Activated CD4-positive, alpha-beta memory T cell treated with anti-CD3 and anti-CD28 coated beads, Interleukin-2, amount 10 ng/mL, durations not matched to agents 7 days and 5 days (primary cell): Measurements from ENCODE around the gene ZNF709. TPM values are rescaled to one million over a fixed set of nuclear protein-coding genes. Genes with fewer than 3 reads are reported as not detected.
"Not testable (repeated sequence)": the region's sequence is repeated elsewhere in the genome, so short reads cannot be mapped to it uniquely, and the experiment has no call there.

Source experiments
- CTCF ChIA-PET: fragments of 350-600 bp; sonication (Branson Sonifier 250); formaldehyde crosslinking; loops from one replicate; lab custom pipeline; 2021; ENCODE audit warnings: antibody characterized with exemption, inconsistent platforms; lab: Charles Lee
- POLR2A ChIA-PET: fragments of 350-600 bp; sonication (Branson Sonifier 250); formaldehyde crosslinking; loops from one replicate; lab custom pipeline; 2021; ENCODE audit warnings: antibody characterized with exemption; lab: Charles Lee
- DNase-seq: peaks from one replicate; pipeline ENCODE4 v3.0.0-alpha.2; 2020
- H3K27ac Mint-ChIP-seq: one replicate; pipeline ENCODE4 v1.8.0; 2021; ENCODE audit warnings: mild to moderate bottlenecking, mixed read lengths
- H3K27me3 Mint-ChIP-seq: one replicate; pipeline ENCODE4 v1.8.0; 2021; ENCODE audit warnings: mixed read lengths
- H3K36me3 Mint-ChIP-seq: one replicate; pipeline ENCODE4 v1.8.0; 2021; ENCODE audit warnings: low read depth, mixed read lengths
- H3K4me1 Mint-ChIP-seq: one replicate; pipeline ENCODE4 v1.8.0; 2021; ENCODE audit warnings: mixed read lengths
- H3K4me3 Mint-ChIP-seq: one replicate; pipeline ENCODE4 v1.8.0; 2021; ENCODE audit warnings: mild to moderate bottlenecking, mixed read lengths
- H3K9me3 Mint-ChIP-seq: one replicate; pipeline ENCODE4 v1.8.0; 2021; ENCODE audit warnings: mixed read lengths
- total RNA-seq, 2 experiments: library from RNA; stranded (reverse); gene quantifications; one replicate each; pipeline ENCODE4 v1.2.3, GENCODE V29; 2021

ZNF709 gene
- total RNA-seq, 2 experiments from 2014 or later, result 1.8 to 3.0 TPM

DNA sequence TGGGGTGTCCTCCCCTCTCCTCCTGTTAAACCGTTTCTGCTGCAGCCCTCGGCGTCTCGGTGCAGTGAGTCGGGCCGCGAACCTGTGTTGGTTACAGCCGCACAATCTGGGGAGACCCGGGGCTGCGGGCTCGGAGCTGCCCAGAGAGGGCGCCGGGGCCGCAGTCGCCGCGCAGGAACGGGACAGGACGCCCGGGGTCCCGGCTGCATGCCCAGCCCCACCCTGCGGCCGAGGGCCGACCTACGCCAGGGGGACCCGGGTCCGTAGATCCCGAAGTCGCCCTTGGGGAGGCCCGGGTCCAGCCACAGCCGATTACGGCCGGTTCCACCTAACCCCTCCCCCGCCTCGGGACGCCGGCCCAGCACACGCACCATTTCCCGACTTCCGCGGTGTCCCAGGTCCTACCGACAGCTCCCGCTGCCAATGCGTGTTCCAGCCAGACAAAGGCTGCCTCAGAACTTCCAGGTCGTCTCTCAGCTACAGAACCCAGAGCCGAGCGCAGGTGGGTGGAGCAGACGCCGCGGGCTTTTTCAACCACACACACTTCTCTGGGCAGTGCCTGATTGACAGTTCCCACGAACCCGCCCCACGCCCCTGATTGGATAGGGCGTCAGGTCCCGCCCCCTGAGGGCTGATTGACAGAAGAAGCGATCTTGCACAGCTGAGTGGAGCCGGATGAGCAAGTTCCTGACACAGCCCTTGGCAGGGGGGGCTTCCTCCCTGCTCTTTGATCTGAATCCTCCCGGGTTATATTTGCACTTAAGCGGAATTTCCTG is 43.9 kb downstream of the ZNF709 start, which contains the start of gene ZNF443:
TSS of gene ZNF443 (minus strand) at position 481 of the 776 bp plus-strand sequence. CDS start at position 374, 107 bp downstream.
- CTCF ChIA-PET, result interaction anchor here (0.6 to 1.5 kb wide), 2 partner anchors 55 to 299 kb away, joined by 3 to 9 read pairs; no protein-coding TSS in a partner anchor
- H3K4me3 Mint-ChIP-seq, result peak within 1 kb of the TSS; percentile 100

DNA sequence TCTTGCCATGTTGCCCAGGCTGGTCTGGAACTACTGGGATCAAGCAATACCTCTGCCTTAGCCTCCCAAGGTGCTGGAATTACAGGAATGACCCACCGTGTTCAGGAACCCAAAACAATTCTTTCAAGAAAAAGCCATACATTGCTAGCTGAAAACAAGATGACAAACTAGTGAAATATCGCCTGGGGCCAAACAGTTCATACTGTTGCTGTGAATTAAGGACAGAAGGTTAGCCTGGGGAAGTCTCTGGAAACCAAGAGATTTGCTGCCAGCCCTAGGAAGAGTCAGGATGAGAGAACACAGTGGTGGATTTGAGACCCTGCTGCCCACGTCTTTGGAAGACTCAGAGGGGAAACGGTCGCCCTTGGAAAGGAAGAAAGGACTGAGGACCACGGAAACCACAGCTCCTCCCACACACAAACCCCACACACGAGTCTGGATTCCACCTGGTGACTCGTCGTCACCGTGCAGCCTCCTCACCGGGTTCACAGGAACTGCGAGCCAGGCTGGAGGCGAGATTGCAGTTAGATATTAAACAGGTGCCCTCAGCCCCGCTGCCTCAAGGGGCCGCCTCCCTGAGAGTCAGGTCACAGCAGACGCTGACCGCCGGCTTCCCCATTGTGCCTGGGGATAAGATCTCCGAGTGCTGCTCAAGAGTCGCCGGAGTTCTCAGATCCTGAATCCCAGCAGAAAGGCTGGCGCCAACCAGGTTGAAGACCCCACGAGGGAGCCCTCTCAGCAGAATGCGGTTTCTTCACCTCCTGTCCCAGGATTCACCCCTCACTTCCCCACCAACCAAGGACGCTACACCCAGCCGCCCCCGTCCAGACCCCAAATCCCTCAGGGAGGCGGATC is 44.7 kb downstream of the ZNF709 start:
- Mint-ChIP-seq H3K4me3 (peak overlapping the region; percentile 83), H3K9me3 (peaks cover 32% of the 10 kb centered on the region), H3K27ac (peak overlapping the region; percentile 47), H3K36me3 (peaks cover 31% of the 10 kb centered on the region), H3K4me1 (peaks cover 16% of the 10 kb centered on the region)
- H3K27me3 Mint-ChIP-seq, result not testable (repeated sequence)
- peak; percentile 44 for DNase-seq
- ChIA-PET POLR2A (interaction anchor here (1.0 to 2.2 kb wide), 6 partner anchors 107 to 517 kb away, joined by 3 to 9 read pairs (median 3); partner anchors contain the start of gene ZNF563), CTCF (interaction anchor here (1.5 kb wide), 1 partner anchor 56 kb away, joined by 9 read pairs; no protein-coding TSS in a partner anchor)

More for the DNA sequence above, 43.9 kb downstream of the ZNF709 start, which contains the start of gene ZNF443:
- POLR2A ChIA-PET, result interaction anchor here (0.9 to 2.2 kb wide), 10 partner anchors 75 to 518 kb away, joined by 3 to 9 read pairs (median 3); partner anchors contain the start of genes ZNF136, ZNF44, ZNF442 and ZNF563
- peaks cover 16% of the 10 kb centered on the region for H3K4me1 Mint-ChIP-seq
- H3K27ac Mint-ChIP-seq, result peak within 1 kb of the TSS; percentile 91
- peaks cover 27% of the 10 kb centered on the region for H3K9me3 Mint-ChIP-seq
- peak; percentile 100 for DNase-seq
- H3K27me3 Mint-ChIP-seq, result no peaks in the 10 kb centered on the region
- H3K36me3 Mint-ChIP-seq, result peaks cover 25% of the 10 kb centered on the region

DNA sequence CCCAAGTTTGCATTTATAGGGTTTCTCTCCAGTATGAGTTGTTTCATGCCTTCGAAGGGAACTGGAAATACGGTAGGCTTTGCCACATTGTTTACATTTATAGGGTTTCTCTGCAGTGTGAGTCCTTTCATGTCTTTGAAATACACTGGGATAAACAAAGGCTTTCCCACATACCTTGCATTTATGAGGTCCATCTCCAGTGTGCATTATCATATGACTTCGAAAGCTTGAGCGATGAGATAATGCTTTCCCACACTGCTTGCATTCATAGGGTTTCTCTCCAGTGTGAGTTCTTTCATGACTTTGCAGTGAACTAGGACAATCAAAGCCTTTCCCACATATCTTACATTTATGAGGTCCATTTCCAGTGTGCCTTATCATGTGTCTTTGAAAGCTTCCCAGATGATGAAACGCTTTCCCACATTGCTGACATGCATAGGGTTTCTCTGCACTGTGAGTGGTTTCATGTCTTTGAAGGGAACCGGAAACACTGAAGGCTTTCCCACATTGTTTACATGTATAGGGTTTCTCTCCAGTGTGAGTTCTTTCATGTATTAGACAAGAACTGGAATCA is 53.8 kb downstream of the ZNF709 start:
- H3K4me1 Mint-ChIP-seq, H3K27me3 Mint-ChIP-seq, H3K4me3 Mint-ChIP-seq, H3K27ac Mint-ChIP-seq, DNase-seq, CTCF ChIA-PET, POLR2A ChIA-PET: not testable (repeated sequence)
- Mint-ChIP-seq H3K36me3 (peaks cover 63% of the 10 kb centered on the region), H3K9me3 (peaks cover 58% of the 10 kb centered on the region)

DNA sequence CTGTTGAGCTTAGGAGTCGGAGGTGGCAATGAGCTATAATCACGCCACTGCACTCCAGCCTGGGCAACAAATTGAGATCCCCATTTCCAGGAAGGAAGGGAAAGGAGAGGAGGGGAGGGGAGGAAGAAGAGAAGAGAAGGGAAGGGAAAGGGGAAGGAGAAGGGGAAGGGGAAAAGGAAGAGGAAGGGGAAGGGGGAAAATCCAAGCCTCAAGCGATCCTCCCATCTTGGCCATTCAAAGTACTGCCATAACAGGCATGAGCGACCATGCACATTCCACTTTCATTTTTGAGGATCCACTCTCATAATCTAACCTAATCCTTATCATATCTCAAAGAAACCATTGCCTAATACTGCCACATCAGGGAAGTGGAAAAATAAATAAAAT is 58.7 kb downstream of the ZNF709 start:
- Mint-ChIP-seq H3K27me3 (no peaks in the 10 kb centered on the region), H3K36me3 (peaks cover 45% of the 10 kb centered on the region), H3K9me3 (peaks cover 60% of the 10 kb centered on the region), H3K27ac (no peak overlapping the region), H3K4me1 (no peaks in the 10 kb centered on the region), H3K4me3 (no peak overlapping the region)
- ChIA-PET CTCF (no interaction called here), POLR2A (no interaction called here)
- DNase-seq, result no peak

DNA sequence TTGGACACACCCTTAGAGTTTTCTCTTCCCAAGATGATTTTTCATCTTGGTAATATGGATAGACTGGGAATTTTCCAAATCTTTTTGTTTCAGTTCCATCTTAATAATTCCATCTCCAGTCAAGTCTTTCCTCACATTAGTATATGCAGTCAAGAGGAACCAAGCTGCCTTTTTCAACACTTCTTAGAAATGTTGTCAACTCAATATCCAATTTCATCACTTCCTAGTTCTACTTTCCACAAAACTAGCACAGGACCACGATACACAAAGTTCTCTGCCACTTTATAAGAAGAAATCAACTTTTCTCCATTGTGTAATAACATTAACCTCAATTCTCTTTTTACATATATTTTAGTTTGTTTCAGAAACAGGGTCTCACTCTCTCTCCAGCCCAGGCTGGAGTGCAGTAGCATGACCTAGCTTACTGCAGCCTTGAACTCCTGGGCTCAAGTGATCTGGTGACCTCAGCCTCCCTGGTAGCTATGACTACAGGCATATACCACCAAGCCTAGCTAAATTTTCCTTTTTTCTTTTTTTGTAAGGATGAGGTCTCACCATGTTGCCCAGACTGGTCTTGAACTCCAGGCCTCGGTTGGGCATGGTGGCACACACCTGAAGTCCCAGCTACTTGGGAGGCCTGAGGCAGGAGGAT is 59.3 kb downstream of the ZNF709 start:
- peaks cover 40% of the 10 kb centered on the region for H3K36me3 Mint-ChIP-seq
- DNase-seq, result no peak
- peaks cover 56% of the 10 kb centered on the region for H3K9me3 Mint-ChIP-seq
- ChIA-PET CTCF (no interaction called here), POLR2A (no interaction called here)
- H3K27me3 Mint-ChIP-seq, result no peaks in the 10 kb centered on the region
- no peak overlapping the region for H3K4me3 Mint-ChIP-seq
- H3K4me1 Mint-ChIP-seq, result no peaks in the 10 kb centered on the region
- H3K27ac Mint-ChIP-seq, result no peak overlapping the region

DNA sequence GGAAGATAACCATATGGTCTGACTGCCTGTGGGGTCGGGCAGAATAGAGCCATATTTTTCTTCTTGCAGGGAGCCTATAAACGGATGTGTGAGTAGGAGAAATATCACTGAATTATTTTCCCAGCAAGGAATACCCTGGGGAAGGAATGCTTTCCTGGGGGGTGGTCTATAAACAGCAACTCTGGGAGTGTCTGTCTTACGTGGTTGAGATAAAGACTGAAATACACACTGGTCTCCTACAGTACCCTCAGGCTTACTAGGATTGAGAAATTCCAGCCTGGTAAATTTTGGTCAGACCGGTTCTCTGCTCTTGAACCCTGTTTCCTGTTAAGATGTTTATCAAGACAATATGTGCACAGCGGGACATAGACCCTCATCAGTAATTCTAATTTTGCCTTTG is 67.3 kb downstream of the ZNF709 start:
- H3K27ac Mint-ChIP-seq, H3K27me3 Mint-ChIP-seq, CTCF ChIA-PET, H3K4me3 Mint-ChIP-seq, H3K36me3 Mint-ChIP-seq, POLR2A ChIA-PET, H3K4me1 Mint-ChIP-seq, DNase-seq: not testable (repeated sequence)
- H3K9me3 Mint-ChIP-seq, result peaks cover 54% of the 10 kb centered on the region

DNA sequence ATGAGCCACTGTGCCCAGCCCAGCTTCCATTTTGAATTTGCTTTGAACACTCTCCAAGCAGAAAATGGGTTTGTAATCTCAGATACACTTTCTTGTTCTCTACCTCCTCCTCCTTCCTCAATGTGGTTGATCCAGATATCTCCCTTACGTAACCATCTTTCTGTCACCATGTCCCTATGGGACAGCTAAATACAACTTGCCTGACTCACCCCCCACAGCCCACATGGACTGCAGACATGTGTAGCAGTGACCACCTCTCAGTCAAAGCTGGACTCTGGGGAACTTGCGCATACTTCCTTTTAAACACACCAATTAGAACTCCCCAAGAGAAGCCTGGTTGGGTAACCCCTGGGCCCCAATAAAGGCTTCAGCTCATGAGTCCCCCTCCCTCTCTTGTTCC is 72.7 kb downstream of the ZNF709 start:
- H3K4me3 Mint-ChIP-seq, result no peak overlapping the region
- no peaks in the 10 kb centered on the region for H3K27me3 Mint-ChIP-seq
- H3K4me1 Mint-ChIP-seq, result no peaks in the 10 kb centered on the region
- peaks cover 44% of the 10 kb centered on the region for H3K9me3 Mint-ChIP-seq
- no peak overlapping the region for H3K27ac Mint-ChIP-seq
- ChIA-PET CTCF (no interaction called here), POLR2A (no interaction called here)
- peaks cover 9% of the 10 kb centered on the region for H3K36me3 Mint-ChIP-seq
- DNase-seq, result no peak

Other genes with a start within 250 kb of the ZNF709 start
- 10 to 100 TPM; 14.9 to 16.2 TPM for gene ZNF44, start 189.9 kb downstream of the ZNF709 start, total RNA-seq
- 1 to 10 TPM; 4.0 to 4.5 TPM for gene ZNF563, start 151.2 kb downstream of the ZNF709 start, total RNA-seq
- under 1 TPM; 0.75 to 0.86 TPM for gene ZNF442, start 119.1 kb downstream of the ZNF709 start, total RNA-seq
- 1 to 10 TPM; 4.7 TPM for gene ZNF799, start 83.5 kb downstream of the ZNF709 start, total RNA-seq
- 1 to 10 TPM; 4.9 to 5.2 TPM for gene ZNF443, start 43.8 kb downstream of the ZNF709 start, total RNA-seq
- gene ZNF564, start 66.7 kb upstream of the ZNF709 start, total RNA-seq, result 10 to 100 TPM in 1 of 2 experiments, 1 to 10 TPM in 1; 9.4 to 10.2 TPM
- gene ZNF490, start 126.0 kb upstream of the ZNF709 start, total RNA-seq, result 10 to 100 TPM; 16.9 to 17.1 TPM
- 10 to 100 TPM; 39.9 to 44.3 TPM for gene ZNF791, start 126.1 kb upstream of the ZNF709 start, total RNA-seq
- 100 to 1,000 TPM; 146 to 150 TPM for gene MAN2B1, start 181.9 kb upstream of the ZNF709 start, total RNA-seq
- 10 to 100 TPM; 16.9 to 21.3 TPM for gene WDR83, start 182.0 kb upstream of the ZNF709 start, total RNA-seq
- gene DHPS, start 197.1 kb upstream of the ZNF709 start, total RNA-seq, result 100 to 1,000 TPM; 106 to 113 TPM
- not detected for gene GNG14, start 203.2 kb upstream of the ZNF709 start, total RNA-seq
- gene FBXW9, start 211.8 kb upstream of the ZNF709 start, total RNA-seq, result 1 to 10 TPM; 5.2 to 5.3 TPM
- 10 to 100 TPM; 61.6 to 65.9 TPM for gene TNPO2, start 239.1 kb upstream of the ZNF709 start, total RNA-seq
- gene TRIR, start 249.9 kb upstream of the ZNF709 start, total RNA-seq, result 100 to 1,000 TPM; 205 TPM